IMR-90 (cell line): ENCODE measurements around the gene LCE4A. TPM values are rescaled to one million over a fixed set of nuclear protein-coding genes. Genes with fewer than 3 reads are reported as not detected.

Experiments
- ATAC-seq: fragments of 200-7000 bp; cut with Tn5 transposase; 2 replicates; pipeline ENCODE4 v1.9.1; 2020; ENCODE audit warnings: low read depth, mild to moderate bottlenecking, moderate library complexity
- BruUV-seq: library from RNA; stranded (reverse); fragments of 400-500 nt; replicated peaks from 2 replicates; lab custom pipeline; 2021; lab: Mats Ljungman, UMichigan
- CTCF ChIA-PET: fragments of 300-600 bp; formaldehyde crosslinking; extraction: SDS; loops from one replicate; lab custom pipeline; 2021; ENCODE audit warnings: antibody characterized with exemption; lab: Yijun Ruan, JAX
- POLR2A ChIA-PET: fragments of 300-600 bp; sonication (Branson Sonifier 250); formaldehyde crosslinking; loops from one replicate; lab custom pipeline; 2022; ENCODE audit warnings: antibody characterized with exemption; ENCODE audit not compliant: unreplicated experiment; lab: Charles Lee
- DNase-seq: peaks from one replicate; pipeline ENCODE4 v3.0.0; 2013
- H2AFZ ChIP-seq: replicated peaks from 2 replicates; pipeline ENCODE3; 2013; ENCODE audit warnings: low read length, mild to moderate bottlenecking; ENCODE audit not compliant: poor library complexity
- H2AK5ac ChIP-seq: 2 replicates; pipeline ENCODE4 v1.6.1; 2013; ENCODE audit warnings: low read depth, low read length, inconsistent platforms
- H2AK9ac ChIP-seq: replicated peaks from 2 replicates; pipeline ENCODE3; 2013; ENCODE audit warnings: mild to moderate bottlenecking, low read depth, low read length, moderate library complexity; ENCODE audit not compliant: poor library complexity
- H2BK120ac ChIP-seq: 2 replicates; pipeline ENCODE4 v1.6.1; 2013; ENCODE audit warnings: low read depth, low read length, inconsistent platforms
- H2BK15ac ChIP-seq: 3 replicates; pipeline ENCODE4 v1.6.1; 2013; ENCODE audit warnings: low read depth, low read length, inconsistent platforms
- H2BK20ac ChIP-seq: 2 replicates; pipeline ENCODE4 v1.6.1; 2013; ENCODE audit warnings: low read depth, mild to moderate bottlenecking, inconsistent platforms, low read length, moderate library complexity
- H2BK5ac ChIP-seq: 2 replicates; pipeline ENCODE4 v1.6.1; 2013; ENCODE audit warnings: mild to moderate bottlenecking, low read depth, low read length, inconsistent platforms; ENCODE audit not compliant: poor library complexity, severe bottlenecking
- H3K14ac ChIP-seq: replicated peaks from 2 replicates; pipeline ENCODE4 v1.6.1; 2013; ENCODE audit warnings: low read depth, low read length, inconsistent platforms
- H3K18ac ChIP-seq: 2 replicates; pipeline ENCODE4 v1.6.1; 2013; ENCODE audit warnings: low read depth, low read length, control low read depth
- H3K23ac ChIP-seq: 2 replicates; pipeline ENCODE4 v1.6.1; 2013; ENCODE audit warnings: low read depth, low read length, inconsistent platforms
- H3K27ac ChIP-seq: 2 replicates; pipeline ENCODE4 v1.5.1; 2013; ENCODE audit warnings: mild to moderate bottlenecking, control low read depth, low read length; ENCODE audit not compliant: insufficient read depth
- H3K27me3 ChIP-seq: 2 replicates; pipeline ENCODE4 v1.6.1; 2013; ENCODE audit warnings: low read length; ENCODE audit not compliant: control insufficient read depth, insufficient read depth
- H3K36me3 ChIP-seq: 2 replicates; pipeline ENCODE4 v1.6.1; 2013; ENCODE audit warnings: low read length, mixed read lengths; ENCODE audit not compliant: control insufficient read depth, insufficient read depth
- H3K4ac ChIP-seq: 2 replicates; pipeline ENCODE4 v1.6.1; 2013; ENCODE audit warnings: low read depth, low read length, inconsistent platforms
- H3K4me1 ChIP-seq: 2 replicates; pipeline ENCODE4 v1.6.1; 2013; ENCODE audit warnings: low read length, mixed read lengths; ENCODE audit not compliant: control insufficient read depth, insufficient read depth
- H3K4me2 ChIP-seq: 2 replicates; pipeline ENCODE4 v1.6.1; 2013; ENCODE audit warnings: low read depth, mild to moderate bottlenecking, control low read depth, low read length, moderate library complexity
- H3K4me3 ChIP-seq: 2 replicates; pipeline ENCODE4 v1.5.1; 2013; ENCODE audit warnings: low read depth, mild to moderate bottlenecking, control low read depth, low read length, moderate library complexity; ENCODE audit not compliant: insufficient read depth
- H3K56ac ChIP-seq: 2 replicates; pipeline ENCODE4 v1.6.1; 2013; ENCODE audit warnings: low read length, inconsistent platforms; ENCODE audit not compliant: insufficient read depth; ENCODE audit errors: extremely low read depth
- H3K79me1 ChIP-seq, 2 experiments: 2 replicates each; pipeline ENCODE4 v1.6.1; 2013; ENCODE audit warnings: low read length in 2 of 2, inconsistent platforms in 1 of 2, low read depth in 1 of 2
- H3K9ac ChIP-seq: 2 replicates; pipeline ENCODE4 v1.6.1; 2013; ENCODE audit warnings: low read depth, low read length, control low read depth
- H3K9me1 ChIP-seq: 2 replicates; pipeline ENCODE4 v1.6.1; 2013; ENCODE audit warnings: low read length, inconsistent platforms; ENCODE audit not compliant: insufficient read depth
- H3K9me3 ChIP-seq: 2 replicates; pipeline ENCODE4 v1.6.1; 2013; ENCODE audit warnings: low read length; ENCODE audit not compliant: control insufficient read depth, insufficient read depth
- H4K20me1 ChIP-seq: 2 replicates; pipeline ENCODE4 v1.6.1; 2013; ENCODE audit warnings: low read length, inconsistent platforms; ENCODE audit not compliant: insufficient read depth
- H4K5ac ChIP-seq: 2 replicates; pipeline ENCODE4 v1.6.1; 2013; ENCODE audit warnings: mild to moderate bottlenecking, low read depth, low read length, control low read depth
- H4K8ac ChIP-seq, 2 experiments: 2 replicates each; pipeline ENCODE4 v1.6.1; 2013; ENCODE audit warnings: low read depth in 2 of 2, low read length in 2 of 2, control low read depth in 1 of 2, inconsistent platforms in 1 of 2
- H4K91ac ChIP-seq: 2 replicates; pipeline ENCODE4 v1.6.1; 2013; ENCODE audit warnings: low read depth, low read length, inconsistent platforms; ENCODE audit not compliant: insufficient read depth
- CEBPB ChIP-seq: IDR thresholded peaks from 2 replicates; pipeline ENCODE4 v1.6.1; 2012; ENCODE audit warnings: low read depth, low read length, improper control_type of control experiment
- MXI1 ChIP-seq: IDR thresholded peaks from 2 replicates; pipeline ENCODE4 v1.6.1; 2012; ENCODE audit warnings: low read depth, mild to moderate bottlenecking, low read length, moderate library complexity, borderline replicate concordance
- NFE2L2 ChIP-seq: fragments of 150-350 bp; IDR thresholded peaks from 2 replicates; pipeline ENCODE4 v1.6.1; 2016; ENCODE audit warnings: low read depth, mild to moderate bottlenecking, low read length
- WGBS, 2 experiments: methylation state at CpG; one replicate each; pipeline versions ENCODE4 v1.1.5 to v1.1.7; 2013; ENCODE audit warnings: missing lambda C conversion rate in 2 of 2; ENCODE audit not compliant: insufficient read length in 1 of 2; ENCODE audit errors: extremely low coverage in 2 of 2; 5-methylcytosine and 5-hydroxymethylcytosine counted together
- dilution Hi-C: fragments of 300-500 bp; cut with HindIII; formaldehyde crosslinking; loops from one replicate; pipeline ENCODE4 v1.14.3; 2018; ENCODE audit warnings: low sequenced_read_pairs; ENCODE audit not compliant: unreplicated experiment
- in situ Hi-C: fragments of 300-500 bp; cut with MboI; formaldehyde crosslinking; loops from 3 replicates; pipeline ENCODE4 v1.14.3; 2019; ENCODE audit warnings: low sequenced_read_pairs, inconsistent platforms, mixed read lengths
- intact Hi-C: fragments of 100-400 bp; cut with micrococcal nuclease; formaldehyde crosslinking; loops from 2 replicates; pipeline ENCODE4 v1.10.0; 2022
- polyA plus RNA-seq, 3 experiments: library from polyadenylated mRNA; depleted of rRNA; stranded (reverse); fragments of >200 nt; gene quantifications; 2 replicates each; pipeline ENCODE4 v1.2.3, GENCODE V29; 2012; ENCODE audit warnings: low replicate concordance in 1 of 3
- total RNA-seq: library from RNA; depleted of rRNA; stranded (reverse); fragments of >200 nt; gene quantifications from 2 replicates; pipeline ENCODE4 v1.2.3, GENCODE V29; 2012
- TF ChIP-seq, protein P1 (sequence below): fragments of 150-350 bp; IDR thresholded peaks from 2 replicates; pipeline ENCODE4 v1.6.1; 2016; ENCODE audit warnings: low read depth, mild to moderate bottlenecking, low read length, moderate library complexity, borderline replicate concordance

LCE4A gene
- total and polyA plus RNA-seq, 2 of the 4 experiments (the other 2 are of a cell fraction), result not detected

DNA sequence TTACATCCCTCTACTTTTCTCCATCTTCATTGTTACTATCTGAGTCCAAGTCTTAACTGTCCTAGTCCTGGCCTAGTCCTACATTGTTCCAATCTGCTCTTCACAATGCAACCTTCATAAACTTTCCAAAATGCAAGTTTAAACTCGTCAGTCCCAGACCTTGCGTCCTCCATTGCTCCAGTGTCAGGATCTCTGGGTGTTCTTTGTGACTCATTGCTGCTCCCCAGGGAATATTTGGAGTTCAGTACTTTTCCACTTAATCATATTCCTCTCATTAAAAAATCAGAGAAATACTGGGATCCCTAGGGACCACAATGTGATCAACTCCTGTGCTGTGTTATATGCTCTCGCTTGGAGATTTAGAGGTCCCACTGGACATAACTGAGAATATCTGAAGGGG is 31.9 kb downstream of the LCE4A start:
- H3K9me3 ChIP-seq, result no peaks in the 10 kb centered on the region
- in situ Hi-C loops, result no loop called here
- no TSS peak for BruUV-seq

More for the DNA sequence above, 31.9 kb downstream of the LCE4A start:
- H4K20me1 ChIP-seq, result no peaks in the 10 kb centered on the region
- no peaks in the 10 kb centered on the region for H3K9me1 ChIP-seq
- no peak overlapping the region for H2BK15ac ChIP-seq
- H2AK9ac ChIP-seq, result no peak overlapping the region
- intact Hi-C loops, result no loop called here
- H2BK120ac ChIP-seq, result no peak overlapping the region
- H3K56ac ChIP-seq, result no peak overlapping the region
- H3K4me2 ChIP-seq, result no peak overlapping the region
- no peaks in the 10 kb centered on the region for H3K36me3 ChIP-seq
- H3K9ac ChIP-seq, result no peak overlapping the region
- no peak overlapping the region for H3K27ac ChIP-seq
- WGBS, 2 experiments, result 80% methylated on average over 1 of the region's 3 CpGs; no CpG with 5 or more reads in 1 of the 2 experiments
- DNase-seq (no peak), ATAC-seq (no peak)
- H3K79me1 ChIP-seq, result no peaks in the 10 kb centered on the region
- no peak overlapping the region for H2AFZ ChIP-seq
- ChIA-PET POLR2A (no interaction called here), CTCF (no interaction called here)
- H4K5ac ChIP-seq, result no peak overlapping the region
- H3K27me3 ChIP-seq, result no peaks in the 10 kb centered on the region
- H3K18ac ChIP-seq, result no peak overlapping the region
- H2AK5ac ChIP-seq, result no peak overlapping the region
- no peak overlapping the region for H2BK20ac ChIP-seq
- TF ChIP-seq NFE2L2, result no peak
- TF ChIP-seq, protein P1, sequence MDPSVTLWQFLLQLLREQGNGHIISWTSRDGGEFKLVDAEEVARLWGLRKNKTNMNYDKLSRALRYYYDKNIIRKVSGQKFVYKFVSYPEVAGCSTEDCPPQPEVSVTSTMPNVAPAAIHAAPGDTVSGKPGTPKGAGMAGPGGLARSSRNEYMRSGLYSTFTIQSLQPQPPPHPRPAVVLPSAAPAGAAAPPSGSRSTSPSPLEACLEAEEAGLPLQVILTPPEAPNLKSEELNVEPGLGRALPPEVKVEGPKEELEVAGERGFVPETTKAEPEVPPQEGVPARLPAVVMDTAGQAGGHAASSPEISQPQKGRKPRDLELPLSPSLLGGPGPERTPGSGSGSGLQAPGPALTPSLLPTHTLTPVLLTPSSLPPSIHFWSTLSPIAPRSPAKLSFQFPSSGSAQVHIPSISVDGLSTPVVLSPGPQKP, result no peak
- TF ChIP-seq MXI1, result no peak
- no peak for TF ChIP-seq CEBPB
- H3K14ac ChIP-seq, result no peak overlapping the region
- H3K4ac ChIP-seq, result no peak overlapping the region
- dilution Hi-C loops, result no loop called here
- no peak overlapping the region for H4K91ac ChIP-seq
- no peaks in the 10 kb centered on the region; the same call in 1 of the 2 replicates for H3K4me1 ChIP-seq
- H3K4me3 ChIP-seq, result no peak overlapping the region
- no peak overlapping the region for H4K8ac ChIP-seq
- no peak overlapping the region for H3K23ac ChIP-seq
- H2BK5ac ChIP-seq, result no peak overlapping the region
